GM18499 (cell line): ENCODE measurements around the gene KPNA3.
"Not testable (repeated sequence)": the region's sequence is repeated elsewhere in the genome, so short reads cannot be mapped to it uniquely, and the experiment has no call there.

Source experiments
- ATAC-seq: cut with Tn5 transposase; IDR thresholded peaks from one replicate; pipeline ENCODE4 v1.9.1; 2021; ENCODE audit warnings: moderate number of reproducible peaks; ENCODE audit not compliant: insufficient read depth, unreplicated experiment

KPNA3 gene, protein sequence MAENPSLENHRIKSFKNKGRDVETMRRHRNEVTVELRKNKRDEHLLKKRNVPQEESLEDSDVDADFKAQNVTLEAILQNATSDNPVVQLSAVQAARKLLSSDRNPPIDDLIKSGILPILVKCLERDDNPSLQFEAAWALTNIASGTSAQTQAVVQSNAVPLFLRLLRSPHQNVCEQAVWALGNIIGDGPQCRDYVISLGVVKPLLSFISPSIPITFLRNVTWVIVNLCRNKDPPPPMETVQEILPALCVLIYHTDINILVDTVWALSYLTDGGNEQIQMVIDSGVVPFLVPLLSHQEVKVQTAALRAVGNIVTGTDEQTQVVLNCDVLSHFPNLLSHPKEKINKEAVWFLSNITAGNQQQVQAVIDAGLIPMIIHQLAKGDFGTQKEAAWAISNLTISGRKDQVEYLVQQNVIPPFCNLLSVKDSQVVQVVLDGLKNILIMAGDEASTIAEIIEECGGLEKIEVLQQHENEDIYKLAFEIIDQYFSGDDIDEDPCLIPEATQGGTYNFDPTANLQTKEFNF

DNA sequence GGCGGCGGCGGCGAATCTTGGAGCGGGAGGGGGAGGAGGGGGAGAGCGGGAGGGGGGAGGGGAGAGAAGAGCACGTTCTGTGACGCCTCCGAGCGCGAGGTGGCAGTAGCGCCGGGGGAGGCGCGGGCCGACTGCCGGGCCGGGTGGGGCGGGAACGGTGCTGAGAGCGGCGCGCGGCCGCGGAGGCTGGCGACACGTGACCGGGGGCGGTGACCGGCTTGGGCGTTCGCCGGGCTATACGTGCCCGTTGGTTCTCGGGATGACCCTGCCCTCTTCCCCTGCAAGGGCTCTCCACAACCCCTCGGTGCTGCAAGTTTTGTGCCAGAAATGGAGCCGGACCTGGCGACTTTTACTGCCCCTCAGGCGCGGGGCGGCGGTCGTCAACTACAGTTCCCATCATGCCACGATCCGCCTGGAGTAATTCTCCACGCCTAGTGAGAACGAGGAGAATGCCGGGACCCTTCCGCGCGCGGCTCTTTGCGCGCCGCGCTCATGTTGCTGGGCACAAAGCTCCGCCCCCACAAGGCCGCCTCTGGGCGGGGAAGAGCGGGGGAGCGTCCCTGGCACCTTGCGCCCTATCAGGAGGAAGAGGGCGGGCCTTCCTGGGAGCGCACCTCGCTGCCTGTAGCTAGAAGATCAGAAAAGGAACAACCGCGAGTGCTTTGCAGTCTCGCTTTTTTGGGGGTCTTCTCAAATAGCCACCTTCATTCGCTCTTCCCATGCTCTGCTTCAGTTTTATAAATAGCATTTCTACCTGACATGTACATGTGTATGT lies at the start of gene KPNA3:
KPNA3 (minus strand) TSS at position 133 of the 775 bp plus-strand sequence. CDS start 176 bp downstream, outside the sequence.
- ATAC-seq = peak; percentile 72

DNA sequence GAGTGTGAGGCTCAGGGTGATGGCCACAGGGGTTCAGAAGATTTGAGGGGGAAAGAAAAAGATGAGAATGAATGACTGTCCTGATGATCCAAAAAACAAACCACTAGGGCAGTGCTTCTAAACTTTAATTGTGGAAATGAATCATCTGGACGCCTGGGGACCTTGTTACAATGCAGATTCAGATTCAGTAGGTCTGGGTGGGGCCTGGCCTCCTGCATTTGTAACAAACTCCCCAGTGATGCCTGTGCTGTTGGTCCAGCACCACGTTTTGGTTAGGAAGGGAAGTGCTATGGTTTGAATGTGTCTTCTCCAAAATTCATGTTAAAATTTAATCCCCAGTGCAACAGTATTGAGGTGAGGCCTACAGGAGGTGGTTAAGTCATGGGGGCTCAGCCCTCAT lies 49.5 kb upstream of the KPNA3 start:
- no peak for ATAC-seq

DNA sequence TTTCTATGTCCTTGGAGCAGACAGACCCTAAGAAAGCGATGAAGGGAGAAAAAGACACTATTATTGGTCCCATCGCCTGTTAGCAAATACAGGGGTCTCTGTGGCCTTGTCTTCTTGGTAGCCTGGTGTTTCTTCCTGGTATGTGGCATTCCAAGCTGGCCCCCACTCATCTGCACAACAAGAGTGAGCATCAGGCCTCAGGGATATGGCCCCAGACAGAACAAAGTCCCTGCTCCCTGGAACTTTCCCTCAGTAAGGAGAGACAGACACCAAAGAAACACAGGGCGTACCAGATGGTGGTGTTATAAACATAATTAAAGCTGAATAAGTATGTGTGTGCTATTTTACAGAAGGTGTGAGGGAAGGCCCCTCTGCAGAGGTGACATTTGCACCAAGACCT lies 48.2 kb upstream of the KPNA3 start:
- ATAC-seq = no peak

DNA sequence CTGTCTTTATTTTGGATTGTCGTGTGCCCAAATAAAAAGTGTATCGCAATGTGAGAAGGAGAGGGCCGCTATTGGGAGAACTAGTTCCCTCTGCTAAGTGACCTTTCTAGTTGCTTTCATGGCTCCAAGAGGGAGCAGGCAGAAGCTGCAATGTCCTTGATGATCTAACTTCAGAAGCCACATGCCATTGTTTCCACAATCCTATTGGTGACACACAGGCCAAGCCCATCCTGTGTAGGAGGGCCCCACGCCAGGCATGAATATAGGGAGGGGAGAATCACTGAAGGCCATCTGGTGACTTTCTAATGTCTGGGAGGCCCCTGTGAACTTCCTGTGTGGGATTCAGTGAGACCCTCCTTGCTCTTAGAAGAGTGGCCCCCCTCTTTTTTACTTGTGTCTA lies 47.8 kb upstream of the KPNA3 start:
- ATAC-seq = no peak

GRCh38 chr13:49838989-49839388 lies 46.5 kb upstream of the KPNA3 start:
- ATAC-seq = no peak

DNA sequence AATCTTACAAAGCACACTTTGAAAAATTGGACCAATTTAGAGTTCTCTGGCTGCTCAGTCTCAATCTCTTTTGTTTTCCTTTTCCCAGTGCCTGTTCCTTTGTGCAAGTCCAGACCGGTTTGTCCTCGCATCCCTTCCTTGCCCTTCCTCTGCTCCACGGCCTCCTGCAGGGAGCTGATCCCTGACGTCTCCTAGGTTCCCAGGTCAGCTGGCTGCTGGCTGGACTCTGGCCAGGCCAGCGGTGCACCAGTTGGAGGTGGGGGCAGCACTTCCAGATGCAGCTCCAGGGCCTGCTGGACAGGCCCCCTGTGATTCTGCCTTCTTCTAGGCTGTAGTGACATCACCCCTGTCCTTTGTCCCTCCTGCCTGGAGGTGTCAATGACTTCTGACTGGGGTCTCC lies 44.0 kb upstream of the KPNA3 start:
- no peak for ATAC-seq

- ATAC-seq = no peak
Measured at GRCh38 chr13:49833402-49833801, 40.9 kb upstream of the KPNA3 start.

- no peak for ATAC-seq
Measured at GRCh38 chr13:49831455-49831854, 39.0 kb upstream of the KPNA3 start.

DNA sequence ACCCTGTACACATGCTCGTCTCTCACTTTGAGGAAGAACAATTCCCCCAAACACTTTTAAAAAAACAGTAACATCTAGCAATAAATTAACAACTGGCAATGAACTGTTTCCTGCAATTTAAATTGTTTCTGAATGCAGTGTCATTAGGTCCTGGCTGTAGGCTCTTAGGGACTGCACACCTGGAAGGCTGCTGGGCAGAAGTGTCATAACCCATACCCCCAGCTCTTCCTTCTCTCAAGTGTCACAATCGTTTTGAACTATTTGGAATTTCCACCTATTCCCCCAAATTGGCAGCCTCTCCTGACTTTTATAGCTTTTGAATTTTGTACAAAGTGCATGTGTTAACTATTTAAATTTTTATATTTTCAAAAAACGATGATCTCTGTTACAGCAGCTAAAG lies 38.2 kb upstream of the KPNA3 start:
- no peak for ATAC-seq

DNA sequence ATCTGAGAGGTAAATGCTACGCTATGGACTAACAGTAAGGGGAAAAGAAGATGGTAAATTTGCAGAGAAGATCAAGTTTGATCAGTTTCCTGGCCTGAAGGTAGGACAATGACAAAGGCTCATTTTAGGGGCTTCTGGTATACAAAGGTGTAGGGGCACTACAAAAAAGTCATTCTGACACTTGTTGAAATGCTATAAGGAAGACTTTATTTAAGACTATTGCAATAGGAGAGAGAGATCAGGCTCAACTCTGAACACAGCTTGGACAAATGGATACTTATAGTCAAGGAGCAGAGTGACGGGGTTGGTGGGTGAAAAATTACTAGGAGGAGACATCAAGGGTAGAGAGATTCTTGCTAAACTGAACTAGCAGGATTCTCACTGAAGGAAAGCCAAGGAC lies 37.2 kb upstream of the KPNA3 start:
- ATAC-seq = no peak

GRCh38 chr13:49828453-49828852 lies 36.0 kb upstream of the KPNA3 start:
- no peak for ATAC-seq

DNA sequence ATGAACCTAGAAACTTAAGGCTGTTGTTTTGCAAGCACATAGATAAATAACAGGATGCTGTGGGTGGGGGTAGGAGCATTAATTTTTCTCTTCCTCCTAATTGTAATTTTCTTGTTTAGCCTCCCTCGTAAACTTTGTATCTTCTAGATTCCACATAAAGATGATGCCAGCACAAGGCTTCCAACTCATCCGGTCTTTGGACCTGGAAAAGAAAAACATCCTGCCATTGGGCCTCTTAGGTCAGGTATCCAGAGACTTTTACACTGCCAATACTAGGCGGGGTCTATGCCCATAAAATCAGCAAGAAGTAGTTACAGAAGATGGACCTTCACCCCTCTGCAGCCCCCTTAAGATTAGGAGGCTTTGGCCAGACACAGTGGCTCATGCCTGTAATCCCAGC lies 35.4 kb upstream of the KPNA3 start:
- no peak for ATAC-seq

- no peak for ATAC-seq
Measured at GRCh38 chr13:49827336-49827735, 34.9 kb upstream of the KPNA3 start.

- ATAC-seq = no peak
Measured at GRCh38 chr13:49821216-49822009, 28.9 kb upstream of the KPNA3 start.

GRCh38 chr13:49820591-49821215 lies 28.2 kb upstream of the KPNA3 start:
- ATAC-seq = no peak

- ATAC-seq = not testable (repeated sequence)
Measured at GRCh38 chr13:49816047-49816446, 23.6 kb upstream of the KPNA3 start.

DNA sequence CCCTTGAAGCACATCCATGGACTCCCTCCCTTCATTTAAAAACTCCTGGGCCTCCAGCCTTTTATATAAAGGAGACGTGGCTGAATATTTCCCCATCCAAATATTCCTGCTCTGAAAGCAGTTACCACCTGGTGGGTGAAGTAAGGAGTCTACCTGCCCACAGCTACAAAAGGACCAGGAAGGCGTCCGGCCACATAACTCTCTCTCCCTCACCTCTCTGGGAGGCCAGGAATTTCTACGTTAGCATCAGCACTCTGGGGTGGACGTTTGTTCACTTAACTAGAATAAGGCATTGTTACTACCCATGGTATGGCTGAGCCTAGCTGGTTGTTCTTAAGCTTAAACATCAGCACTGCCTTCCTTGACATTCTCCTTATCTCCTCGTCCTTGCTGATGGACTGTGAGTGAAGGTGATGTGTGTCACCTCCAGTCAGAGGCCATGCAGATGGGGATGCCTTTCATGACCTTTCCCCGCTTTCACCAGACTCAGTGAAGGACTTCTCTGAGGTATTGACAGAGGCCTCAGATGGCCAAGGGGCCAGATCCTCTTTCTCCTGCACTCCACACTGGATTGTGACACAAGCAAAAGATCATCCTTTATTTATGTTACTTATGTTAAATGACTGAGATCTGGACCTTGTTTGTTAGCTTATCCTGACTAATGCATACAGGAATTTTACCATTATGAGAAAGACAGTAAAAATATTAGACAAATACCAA lies 22.2 kb upstream of the KPNA3 start:
- no peak for ATAC-seq

DNA sequence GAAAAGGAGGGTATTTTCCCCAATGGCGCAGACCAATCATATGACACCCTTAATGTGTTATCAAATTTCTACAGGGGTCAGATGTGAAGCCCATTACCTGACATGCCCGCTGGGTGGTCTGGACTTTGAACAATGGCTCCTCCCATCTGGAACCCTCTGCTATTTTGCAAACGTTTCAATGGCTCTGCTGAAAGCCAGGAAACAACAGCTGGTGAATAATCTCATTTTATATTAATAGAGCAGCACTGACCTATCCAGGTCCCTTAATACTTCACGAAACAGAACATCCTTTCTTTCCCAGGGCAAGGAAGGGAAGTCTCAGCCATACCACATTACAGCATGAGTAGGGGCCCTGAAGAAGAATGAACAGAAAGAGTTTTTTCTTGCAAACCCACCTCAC lies 20.3 kb upstream of the KPNA3 start:
- no peak for ATAC-seq

DNA sequence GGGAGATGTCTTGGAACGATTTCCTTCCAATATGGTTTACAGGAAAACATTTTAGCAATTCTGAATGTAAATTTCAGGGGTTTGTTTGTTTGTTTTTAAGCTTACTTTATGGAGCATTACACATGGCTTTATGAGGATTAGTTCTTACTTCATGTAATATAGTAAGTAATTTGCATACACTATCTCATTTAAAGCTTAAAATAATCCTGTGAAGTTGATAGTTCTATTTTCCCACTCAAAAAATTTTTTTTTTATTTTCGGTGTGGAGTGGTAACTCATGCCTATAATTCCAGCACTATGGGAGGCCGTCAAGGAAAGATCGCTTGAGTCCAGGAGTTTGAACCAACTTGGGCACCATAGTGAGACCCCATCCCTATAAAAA lies 19.0 kb upstream of the KPNA3 start:
- ATAC-seq = no peak
